Purkinje cell (primary cell): ENCODE measurements around the gene PLPP1. TPM values are rescaled to one million over a fixed set of nuclear protein-coding genes. Genes with fewer than 3 reads are reported as not detected.

Experiments
- polyA plus RNA-seq: library from polyadenylated mRNA; unstranded; fragments of >200 nt; fragmentation: Nextera tagmentation; gene quantifications from 2 replicates; pipeline ENCODE4 v1.2.1, GENCODE V29; 2014

PLPP1 gene
- polyA plus RNA-seq, result 128 and 165 TPM in 2 replicates

DNA sequence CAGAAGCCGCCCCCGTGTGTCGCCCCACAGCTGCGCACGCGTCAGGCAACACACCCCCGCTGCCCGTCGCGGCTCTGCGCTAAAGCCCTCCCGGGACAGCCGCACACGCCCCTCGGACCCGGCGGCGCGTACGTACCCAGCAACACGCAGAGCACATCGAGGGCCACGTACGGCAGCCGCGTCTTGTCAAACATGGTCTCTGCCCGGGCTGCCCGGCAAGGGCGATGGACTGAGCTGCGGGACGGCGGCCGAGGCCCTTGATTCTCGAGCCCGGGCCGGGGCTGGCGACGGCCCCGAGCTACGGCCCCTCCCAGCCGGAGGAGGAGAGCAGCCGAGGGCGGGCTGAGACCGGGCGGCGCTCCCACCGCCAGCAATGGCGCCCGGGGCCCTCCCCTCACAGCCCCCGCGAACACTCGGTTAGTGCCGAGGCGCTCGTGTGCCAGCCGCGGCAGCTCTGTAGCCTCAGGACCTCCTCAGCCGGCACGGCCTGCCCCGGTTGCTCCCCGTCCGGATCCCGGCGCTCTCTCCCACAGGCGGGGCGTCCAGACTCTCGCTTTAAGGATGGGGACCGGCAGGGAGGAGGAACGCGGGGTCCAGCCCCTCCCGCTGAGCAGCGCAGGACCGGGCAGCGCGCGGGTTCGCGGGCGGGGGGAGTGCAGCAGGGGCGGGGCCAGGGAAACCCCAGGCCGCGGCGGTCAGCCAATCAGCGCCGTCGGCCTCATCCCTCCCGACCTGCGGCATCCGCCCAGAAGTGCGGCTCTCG is at the start of gene PLPP1:
PLPP1 (minus strand) TSS at position 529 of the 763 bp plus-strand sequence; CDS start at position 194, 335 bp downstream.

Other genes with a start within 250 kb of the PLPP1 start
- 32.1 and 57.0 TPM in 2 replicates for gene DHX29, start 227.3 kb downstream of the PLPP1 start, polyA plus RNA-seq
- 41.0 and 53.4 TPM in 2 replicates for gene MTREX, start 227.0 kb downstream of the PLPP1 start, polyA plus RNA-seq
- gene SLC38A9, start 177.4 kb upstream of the PLPP1 start, polyA plus RNA-seq, result 20.4 and 28.7 TPM in 2 replicates
- not detected in 2 replicates for gene DDX4, start 203.1 kb upstream of the PLPP1 start, polyA plus RNA-seq